Measurements from ENCODE around the gene NEK11.

- TF ChIP-seq CTCF (IDR thresholded peaks at IDR 0.05) (no peak), REST (IDR thresholded peaks at IDR 0.05; ENCODE audit: insufficient read depth in 1 of 2, low read depth in 2 of 2, low read length in 1 of 2) (no peak), POLR2AphosphoS5 (IDR thresholded peaks at IDR 0.05; ENCODE audit: low read depth, low read length) (no peak), SIN3A (IDR thresholded peaks at IDR 0.05; ENCODE audit: borderline replicate concordance, insufficient read depth, low read depth, low read length) (no peak), TCF7L2 (IDR thresholded peaks at IDR 0.05; ENCODE audit: low read depth, low read length) (no peak)
These were observed 131.8 kb downstream of the NEK11 start for GRCh38 chr3:131158434-131158833.

Data from Panc1 (cell line).